HG03045 (cell line): Measurements from ENCODE around the gene FOXO6.
A peak's percentile ranks its signal among the peaks of the same experiment; 100 is the strongest.

Source experiments
- ATAC-seq: cut with Tn5 transposase; IDR thresholded peaks from one replicate; pipeline ENCODE4 v1.9.1; 2021; ENCODE audit warnings: mild to moderate bottlenecking, moderate library complexity; ENCODE audit not compliant: unreplicated experiment

FOXO6 gene

DNA sequence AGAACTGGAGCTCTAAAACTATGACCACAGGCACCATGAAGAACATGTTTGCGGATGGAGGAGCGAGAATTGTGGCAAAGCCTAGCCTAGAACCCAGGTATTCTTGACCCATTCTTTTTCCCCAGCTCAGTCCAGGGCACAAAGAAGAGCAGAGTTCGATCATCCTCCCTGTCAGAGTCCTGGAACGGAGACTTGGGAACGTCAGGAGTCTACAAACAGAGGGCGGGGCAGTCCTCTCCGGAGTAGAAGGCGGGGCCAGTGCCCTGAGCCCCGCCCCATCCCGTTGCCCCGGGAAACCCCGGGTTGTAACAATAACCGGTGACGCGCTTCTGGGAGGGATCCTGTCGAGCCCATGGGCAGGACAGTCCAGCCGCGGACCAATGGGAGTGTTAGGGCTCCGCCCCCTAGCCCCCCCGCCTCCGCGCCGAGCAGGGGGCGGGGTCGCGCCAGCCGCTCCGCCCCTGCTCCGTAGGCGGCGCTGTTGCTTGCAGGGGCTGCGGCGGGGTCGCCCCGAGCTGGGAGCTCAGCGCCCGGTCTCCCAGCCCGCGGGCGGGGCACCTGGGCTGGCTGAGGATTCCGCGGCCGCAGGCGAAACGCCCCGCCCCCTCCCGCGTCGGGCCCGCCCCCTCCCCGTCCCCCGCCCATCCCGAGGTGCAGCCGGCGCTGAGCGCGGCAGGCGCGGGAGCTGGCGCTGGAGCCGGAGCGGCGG is at the start of gene FOXO6:
TSS of gene FOXO6 (plus strand) at position 649 of the 709 bp plus-strand sequence.
- peak; percentile 89 for ATAC-seq

DNA sequence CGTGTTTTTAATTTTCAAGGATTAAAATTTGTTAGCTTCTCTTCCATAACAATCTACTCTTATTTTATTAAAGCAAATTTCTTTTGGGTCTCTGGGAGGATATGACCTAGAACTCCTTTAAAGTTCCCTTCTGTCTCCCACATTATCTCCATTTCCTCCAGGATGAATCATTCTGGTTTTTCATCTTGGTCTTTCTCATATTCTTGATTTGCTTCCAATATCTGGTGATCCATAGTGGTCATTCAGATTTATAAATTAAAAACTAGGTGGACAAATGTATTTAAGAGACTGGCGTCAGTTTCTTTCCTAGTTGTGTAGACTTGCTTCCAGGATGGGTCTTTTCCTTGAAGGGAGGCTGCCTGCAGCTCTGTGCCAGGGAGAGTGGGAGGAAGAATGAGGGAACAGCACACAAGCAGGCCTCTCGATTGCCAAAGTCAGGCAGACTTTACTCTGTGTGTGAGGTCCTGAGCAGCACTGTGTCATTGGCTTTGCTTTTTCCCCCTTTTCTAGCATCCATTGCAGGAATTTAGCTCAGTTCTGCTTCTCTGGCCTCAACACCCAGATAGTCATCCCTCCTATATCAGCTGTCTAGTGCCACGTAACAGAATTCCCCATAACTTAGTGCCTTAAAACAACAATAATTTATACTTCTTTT is 48.1 kb upstream of the FOXO6 start:
- ATAC-seq, result no peak

- no peak for ATAC-seq
These were observed 47.5 kb upstream of the FOXO6 start for GRCh38 chr1:41313661-41314131.

GRCh38 chr1:41314376-41315145 is 46.7 kb upstream of the FOXO6 start:
- ATAC-seq, result no peak

GRCh38 chr1:41315146-41315822 is 46.0 kb upstream of the FOXO6 start:
- no peak for ATAC-seq

DNA sequence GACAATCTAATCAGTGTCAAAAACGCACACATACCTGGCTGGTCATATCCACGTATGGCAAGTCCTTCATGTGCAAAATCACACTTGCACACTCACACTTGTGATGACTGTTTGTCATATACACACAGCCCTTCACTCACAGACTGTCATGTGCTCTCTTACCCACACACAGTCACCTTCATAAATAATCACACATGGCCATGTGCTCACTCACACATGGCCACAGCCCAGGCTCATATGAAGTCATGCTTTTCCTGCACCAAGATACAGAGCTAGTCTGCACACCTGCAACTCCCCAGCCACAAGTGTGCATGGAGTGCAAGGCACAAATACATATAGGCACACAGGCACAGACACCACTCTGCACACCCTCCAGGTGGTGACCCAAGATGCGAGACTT is 45.4 kb upstream of the FOXO6 start:
- ATAC-seq, result no peak

DNA sequence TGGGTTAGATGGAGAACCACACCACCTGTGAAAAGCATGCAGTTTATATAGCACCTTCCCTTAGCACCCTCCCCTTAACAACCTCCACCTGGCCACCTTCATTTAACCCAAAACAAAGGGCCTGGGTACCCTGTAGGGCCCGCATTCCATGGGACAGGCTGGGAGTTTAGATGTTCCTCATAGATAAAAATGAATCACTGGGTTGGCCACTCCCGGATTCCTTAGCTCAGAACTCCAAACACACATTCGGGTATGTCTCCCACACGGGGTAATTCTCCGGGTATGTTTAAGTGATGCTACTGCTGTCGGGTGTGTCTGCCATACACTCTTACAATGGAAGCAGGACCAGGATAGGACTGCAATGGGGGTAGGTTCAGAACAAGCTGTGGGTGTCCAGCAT is 43.9 kb upstream of the FOXO6 start:
- ATAC-seq, result no peak

GRCh38 chr1:41318135-41318534 is 43.1 kb upstream of the FOXO6 start:
- ATAC-seq, result no peak

GRCh38 chr1:41319106-41319755 is 42.0 kb upstream of the FOXO6 start:
- no peak for ATAC-seq

DNA sequence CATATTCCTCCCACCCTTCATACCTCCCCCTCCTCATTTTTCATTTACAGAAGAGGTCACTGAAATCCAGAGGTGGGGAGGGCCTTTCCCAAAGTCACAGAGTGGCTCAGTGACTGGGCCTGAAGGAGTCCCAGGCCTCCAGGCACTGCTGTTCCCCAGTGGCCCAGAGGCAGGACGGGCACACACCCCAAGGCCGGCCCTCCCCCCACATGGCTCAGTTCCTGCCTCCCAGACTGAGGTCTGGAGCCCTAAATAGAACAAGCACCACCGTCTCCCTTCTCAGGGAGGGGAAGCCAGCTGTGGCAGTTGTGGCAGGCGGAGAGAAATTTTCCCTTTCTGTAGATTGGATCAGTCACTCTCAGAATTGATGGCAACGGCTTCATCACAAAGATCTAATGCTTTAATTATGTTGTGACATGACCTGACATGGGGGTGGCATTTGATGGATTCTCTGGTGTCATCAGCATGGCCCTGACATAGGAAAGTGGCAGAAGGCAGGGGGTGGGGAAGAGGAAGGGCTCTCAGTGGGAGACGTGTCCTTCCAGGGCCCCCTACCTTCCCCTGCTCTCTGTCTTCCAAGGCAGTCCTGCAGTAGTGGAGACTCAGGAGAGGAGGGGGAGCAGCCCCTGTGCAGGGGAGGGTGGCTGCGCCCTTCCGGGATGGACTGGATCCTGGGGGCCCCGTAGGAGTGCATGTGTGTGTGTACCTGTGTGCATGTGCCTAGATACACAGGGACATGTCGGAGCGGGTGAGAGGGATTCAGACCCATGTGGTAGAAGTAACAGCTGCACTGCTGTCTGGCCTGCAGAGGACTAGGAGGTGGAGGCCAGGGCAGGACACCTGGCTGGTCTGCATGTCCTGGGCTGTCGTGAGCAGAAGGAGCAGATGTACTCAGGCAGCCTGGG is 41.2 kb upstream of the FOXO6 start:
- no peak for ATAC-seq

DNA sequence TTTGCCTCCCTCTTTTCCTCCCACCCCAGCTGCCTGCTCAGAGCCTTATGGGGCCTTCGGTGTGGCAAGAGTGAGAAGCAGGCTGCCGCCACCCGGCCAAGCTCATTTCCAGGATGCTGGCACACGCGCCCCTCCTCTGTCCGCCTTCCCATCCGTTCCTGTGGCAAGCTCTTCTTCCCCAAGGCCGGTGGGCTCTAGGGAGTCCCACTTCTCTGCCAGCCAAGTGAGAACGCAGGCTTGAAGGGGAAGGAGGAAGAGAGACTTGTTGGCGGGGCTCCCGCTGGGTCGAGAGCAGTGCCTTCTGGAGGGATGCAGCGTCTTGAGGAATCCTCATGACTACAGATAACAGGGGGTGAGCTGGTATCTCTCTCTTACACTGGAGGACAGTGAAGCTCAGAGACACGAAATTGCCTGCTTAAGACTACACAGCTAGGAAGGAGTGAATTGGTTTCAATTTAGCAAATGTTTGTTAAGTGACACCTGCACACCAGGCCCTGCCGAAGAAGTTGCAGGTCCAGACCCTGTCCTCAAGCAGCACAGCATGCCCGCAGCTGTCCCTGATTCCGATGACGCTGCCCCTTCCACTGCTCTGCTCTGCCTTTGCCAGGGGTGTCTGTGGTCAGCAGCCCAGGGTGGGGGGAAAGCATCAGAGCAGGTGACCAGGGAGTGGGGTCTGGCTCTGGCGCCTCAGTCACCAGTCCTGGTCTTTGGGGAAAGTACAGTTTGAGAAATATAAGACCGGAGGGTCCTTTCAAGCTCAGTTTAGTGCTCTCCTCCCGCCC is 40.1 kb upstream of the FOXO6 start:
- ATAC-seq, result no peak

DNA sequence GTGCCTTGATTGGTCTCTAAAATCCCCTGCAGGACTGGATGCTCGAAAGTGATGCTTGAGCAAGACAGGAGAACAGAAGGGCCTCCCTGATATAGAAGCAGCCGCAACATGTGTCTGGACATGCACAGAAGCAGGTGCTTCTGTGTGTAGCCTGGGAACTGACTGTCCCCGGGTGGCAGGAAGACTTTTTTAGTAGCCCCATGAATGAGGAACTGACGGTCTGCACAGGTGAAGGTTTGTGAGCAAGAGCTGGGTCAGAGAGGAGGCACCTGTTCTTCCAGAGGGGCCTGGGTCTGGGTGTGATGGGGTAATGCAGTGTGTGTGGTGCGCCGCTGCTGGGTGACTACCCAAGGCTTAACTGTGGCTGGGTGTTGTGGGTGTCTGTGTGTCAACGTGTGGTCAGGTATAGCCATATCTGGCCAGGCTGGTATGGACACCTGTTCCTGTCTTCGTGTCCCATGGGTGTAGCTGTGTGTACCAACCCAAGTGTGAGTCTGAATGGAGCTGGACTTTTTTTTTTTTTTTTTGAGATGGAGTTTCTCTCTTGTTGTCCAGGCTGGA is 39.1 kb upstream of the FOXO6 start:
- no peak for ATAC-seq

DNA sequence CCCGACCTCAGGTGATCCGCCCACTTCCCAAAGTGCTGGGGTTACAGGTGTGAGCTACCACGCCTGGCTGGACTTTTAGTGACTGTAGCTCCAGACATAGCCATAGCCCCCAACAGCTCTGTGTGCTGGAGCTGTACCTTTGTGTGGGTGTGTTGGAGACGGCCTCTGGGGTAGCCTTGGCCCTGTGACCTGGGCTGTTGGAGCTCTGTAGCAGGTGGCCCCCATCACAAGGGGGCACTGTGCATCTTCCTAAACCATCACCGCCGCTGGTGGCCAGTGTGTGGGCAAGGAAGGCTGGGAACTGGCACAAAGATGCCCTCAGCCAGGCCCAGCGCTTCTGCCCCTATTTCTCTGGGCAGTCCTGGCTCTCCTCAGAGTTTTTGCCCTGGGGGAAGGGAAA is 38.4 kb upstream of the FOXO6 start:
- no peak for ATAC-seq

GRCh38 chr1:41323243-41323642 is 38.0 kb upstream of the FOXO6 start:
- ATAC-seq, result no peak

- no peak for ATAC-seq
These were observed 35.4 kb upstream of the FOXO6 start for GRCh38 chr1:41325801-41326200.

DNA sequence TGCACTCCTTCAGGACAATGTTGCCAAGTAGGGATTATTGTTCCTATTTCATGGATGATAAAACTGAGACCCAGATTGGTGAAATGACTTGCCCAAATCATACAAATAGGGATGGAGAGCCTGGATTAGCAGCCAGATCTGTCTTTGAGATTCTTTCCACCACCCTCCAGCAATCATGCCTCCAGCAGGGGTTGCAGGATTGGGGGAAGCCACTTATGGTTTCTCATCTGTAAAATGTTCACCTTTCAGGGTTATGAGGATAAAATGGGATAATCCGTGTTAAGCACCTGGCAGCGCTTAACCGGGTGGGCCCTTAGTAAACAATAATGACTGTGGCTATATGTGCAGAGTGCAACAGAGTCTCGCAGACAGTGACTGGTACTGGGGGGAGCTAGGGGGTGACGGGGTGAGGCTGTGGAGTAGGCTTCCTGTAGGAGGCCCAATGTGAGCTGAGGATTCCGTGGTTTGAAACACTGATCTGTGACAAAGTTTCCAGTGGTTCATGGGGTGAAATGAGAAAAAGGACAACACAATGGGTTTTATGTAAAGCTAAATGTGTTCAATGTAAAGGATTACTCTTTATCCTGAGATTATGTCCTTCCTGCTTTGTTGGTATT is 33.7 kb upstream of the FOXO6 start:
- ATAC-seq, result no peak

DNA sequence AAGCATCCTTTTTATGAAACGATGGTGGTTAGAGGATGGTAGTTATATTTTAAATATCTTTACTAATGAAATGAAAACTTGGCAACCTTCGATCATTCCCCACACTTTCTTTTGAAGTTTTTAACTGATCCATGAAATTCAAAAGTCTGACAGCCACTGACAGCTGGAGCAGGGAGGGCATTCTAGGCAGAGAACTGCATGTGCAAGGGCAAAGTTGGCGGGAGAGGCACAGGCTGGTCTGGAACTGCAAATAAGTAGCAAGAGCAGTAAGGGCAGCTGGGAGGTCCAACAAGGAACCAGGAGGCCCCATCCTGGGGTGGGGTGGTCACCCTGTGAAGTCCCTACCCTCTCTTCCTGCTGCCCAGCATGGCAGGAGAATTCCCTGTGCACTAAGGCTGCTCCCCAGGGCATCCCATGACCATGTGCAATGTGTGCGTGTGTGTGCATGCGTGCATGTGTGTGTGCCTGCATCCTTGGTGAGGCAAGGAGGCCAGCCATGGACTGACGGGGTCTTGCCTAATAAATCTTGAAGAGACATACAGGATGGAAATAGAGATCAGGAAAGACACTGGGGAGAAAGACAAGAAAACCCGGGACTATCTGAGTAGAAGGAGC is 33.1 kb upstream of the FOXO6 start:
- no peak for ATAC-seq
